Left ventricle myocardium superior (tissue), 1 donor: ENCODE measurements around the gene LYZL2. TPM values are rescaled to one million over a fixed set of nuclear protein-coding genes. Genes with fewer than 3 reads are reported as not detected.

Source experiments
- ATAC-seq: fragments of 200-7000 bp; cut with Tn5 transposase; one replicate; pipeline ENCODE4 v1.9.1; 2020; ENCODE audit warnings: mild to moderate bottlenecking, moderate library complexity
- DNase-seq: peaks from one replicate; pipeline ENCODE4 v3.0.0-alpha.2; 2020
- intact Hi-C: fragments of 100-400 bp; cut with micrococcal nuclease; formaldehyde crosslinking; loops from one replicate; pipeline ENCODE4 v1.11.0; 2022
- total RNA-seq: library from RNA; stranded (reverse); fragmentation: NEBNext Ultra II Directional; extraction: Animal tissue kit (Norgen Biotek cat#: 25700); gene quantifications from one replicate; pipeline ENCODE4 v1.2.1, GENCODE V29; 2021
- donor health status: DM: no; HTN: yes; CAD: no; lungs with severe emphysema.

Gene LYZL2
- total RNA-seq, 1 donor from 2014 or later: not detected

- ATAC-seq (peak; percentile 35), DNase-seq (no peak)
- intact Hi-C loops: no loop called here
Measured at GRCh38 chr10:30573721-30574431, 55.7 kb downstream of the LYZL2 start.

- DNase-seq (no peak), ATAC-seq (no peak)
- intact Hi-C loops: no loop called here
Measured at GRCh38 chr10:30565449-30565848, 64.1 kb downstream of the LYZL2 start.

GRCh38 chr10:30562787-30563186 lies 66.8 kb downstream of the LYZL2 start:
- intact Hi-C loops: no loop called here
- no peak for ATAC-seq
- DNase-seq: no peak

Other genes starting within 250 kb of the LYZL2 start
- 7.4 TPM for gene MAP3K8, start 195.6 kb downstream of the LYZL2 start, total RNA-seq